ENCODE results near the gene TRMU.
"Not testable (repeated sequence)": the region's sequence is repeated elsewhere in the genome, so short reads cannot be mapped to it uniquely, and the experiment has no call there.

Gene TRMU

GRCh38 chr22:46382524-46382923 is 47.0 kb downstream of the TRMU start:
- no peak for DNase-seq (ENCODE audit: low read depth, low spot score)

- no peak for DNase-seq (ENCODE audit: low read depth, low spot score)
These were observed 50.8 kb downstream of the TRMU start for GRCh38 chr22:46386312-46386711.

- no peak for DNase-seq (ENCODE audit: low read depth, low spot score)
These were observed 52.2 kb downstream of the TRMU start for GRCh38 chr22:46387748-46388147.

- DNase-seq (ENCODE audit: low read depth, low spot score), result no peak
These were observed 53.1 kb downstream of the TRMU start for GRCh38 chr22:46388647-46389046.

GRCh38 chr22:46389081-46389480 is 53.6 kb downstream of the TRMU start:
- no peak for DNase-seq (ENCODE audit: low read depth, low spot score)

GRCh38 chr22:46390105-46390651 is 54.7 kb downstream of the TRMU start:
- no peak for DNase-seq (ENCODE audit: low read depth, low spot score)

- peak; percentile 94 for DNase-seq (ENCODE audit: low read depth, low spot score)
These were observed 55.3 kb downstream of the TRMU start for GRCh38 chr22:46390652-46391301.

- DNase-seq (ENCODE audit: low read depth, low spot score), result no peak
These were observed 56.1 kb downstream of the TRMU start for GRCh38 chr22:46391486-46392136.

- DNase-seq (ENCODE audit: low read depth, low spot score), result no peak
These were observed 56.8 kb downstream of the TRMU start for GRCh38 chr22:46392137-46392844.

- no peak for DNase-seq (ENCODE audit: low read depth, low spot score)
These were observed 58.4 kb downstream of the TRMU start for GRCh38 chr22:46393873-46394272.

GRCh38 chr22:46394622-46395021 is 59.1 kb downstream of the TRMU start:
- DNase-seq (ENCODE audit: low read depth, low spot score), result no peak

- DNase-seq (ENCODE audit: low read depth, low spot score), result no peak
These were observed 59.6 kb downstream of the TRMU start for GRCh38 chr22:46395145-46395544.

- not testable (repeated sequence) for DNase-seq (ENCODE audit: low read depth, low spot score)
These were observed 61.5 kb downstream of the TRMU start for GRCh38 chr22:46397049-46397448.

- DNase-seq (ENCODE audit: low read depth, low spot score), result no peak
These were observed 62.0 kb downstream of the TRMU start for GRCh38 chr22:46397514-46397913.

- no peak for DNase-seq (ENCODE audit: low read depth, low spot score)
These were observed 62.4 kb downstream of the TRMU start for GRCh38 chr22:46397951-46398350.

GRCh38 chr22:46399251-46400024 is 63.9 kb downstream of the TRMU start:
- no peak for DNase-seq (ENCODE audit: low read depth, low spot score)

- DNase-seq (ENCODE audit: low read depth, low spot score), result no peak
These were observed 65.9 kb downstream of the TRMU start for GRCh38 chr22:46401370-46401769.

GRCh38 chr22:46402505-46402904 is 67.0 kb downstream of the TRMU start:
- no peak for DNase-seq (ENCODE audit: low read depth, low spot score)

GRCh38 chr22:46403880-46404279 is 68.4 kb downstream of the TRMU start:
- not testable (repeated sequence) for DNase-seq (ENCODE audit: low read depth, low spot score)

GRCh38 chr22:46405901-46406300 is 70.4 kb downstream of the TRMU start:
- peak; percentile 49 for DNase-seq (ENCODE audit: low read depth, low spot score)

GRCh38 chr22:46406349-46406748 is 70.8 kb downstream of the TRMU start:
- no peak for DNase-seq (ENCODE audit: low read depth, low spot score)

GRCh38 chr22:46406791-46407190 is 71.3 kb downstream of the TRMU start:
- no peak for DNase-seq (ENCODE audit: low read depth, low spot score)

All from ELF-1 (cell line).